Measurements from ENCODE around the gene USP17L15. TPM values are rescaled to one million over a fixed set of nuclear protein-coding genes. Genes with fewer than 3 reads are reported as not detected.
"Not testable (repeated sequence)": the region's sequence is repeated elsewhere in the genome, so short reads cannot be mapped to it uniquely, and the experiment has no call there.

Gene USP17L15
- total and polyA plus RNA-seq, 10 donors: not detected

DNA sequence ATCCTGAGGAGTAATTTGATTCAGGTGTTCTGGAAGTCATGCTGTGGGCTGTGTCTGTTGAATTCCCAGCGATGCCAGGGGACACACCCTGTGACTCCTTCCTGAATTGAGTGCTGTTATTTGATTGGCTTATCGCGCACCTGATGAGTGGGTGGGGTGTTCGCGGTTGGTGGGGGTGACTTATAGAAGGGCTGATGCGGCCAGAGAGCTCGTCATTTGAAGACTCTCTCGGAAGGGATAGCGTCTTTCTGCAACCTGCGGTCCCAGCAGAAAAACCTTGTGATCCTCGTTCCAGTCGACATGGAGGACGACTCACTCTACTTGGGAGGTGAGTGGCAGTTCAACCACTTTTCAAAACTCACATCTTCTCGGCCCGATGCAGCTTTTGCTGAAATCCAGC, 23.6 kb downstream of the USP17L15 start, which contains the start of gene USP17L20:
Gene USP17L20, plus strand, starts transcription at position 301 of the 400 bp plus-strand sequence. Its CDS starts 0 bp downstream, at position 301.
- intact Hi-C loops (cut with DNase I; ENCODE audit: low total_unique reads); H3K4me3 ChIP-seq; H3K9me3 ChIP-seq; H3K36me3 ChIP-seq; H3K27ac ChIP-seq; H3K27me3 ChIP-seq (replicated peaks in 1 of 7); H3K4me1 ChIP-seq; DNase-seq: not testable (repeated sequence)
- no CpG with 5 or more reads among the region's 15 CpGs for WGBS, 5 donors

DNA sequence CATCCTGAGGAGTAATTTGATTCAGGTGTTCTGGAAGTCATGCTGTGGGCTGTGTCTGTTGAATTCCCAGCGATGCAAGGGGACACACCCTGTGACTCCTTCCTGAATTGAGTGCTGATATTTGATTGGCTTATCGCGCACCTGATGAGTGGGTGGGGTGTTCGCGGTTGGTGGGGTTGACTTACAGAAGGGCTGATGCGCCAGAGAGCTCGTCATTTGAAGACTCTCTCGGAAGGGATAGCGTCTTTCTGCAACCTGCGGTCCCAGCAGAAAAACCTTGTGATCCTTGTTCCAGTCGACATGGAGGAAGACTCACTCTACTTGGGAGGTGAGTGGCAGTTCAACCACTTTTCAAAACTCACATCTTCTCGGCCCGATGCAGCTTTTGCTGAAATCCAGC, 28.4 kb downstream of the USP17L15 start, which contains the start of gene USP17L21:
Gene USP17L21, plus strand, starts transcription at position 301 of the 400 bp plus-strand sequence. Its CDS starts 0 bp downstream, at position 301.
- H3K9me3 ChIP-seq; H3K4me1 ChIP-seq; H3K4me3 ChIP-seq; H3K27ac ChIP-seq; H3K36me3 ChIP-seq; intact Hi-C loops (cut with DNase I; ENCODE audit: low total_unique reads); DNase-seq; H3K27me3 ChIP-seq (replicated peaks in 1 of 7): not testable (repeated sequence)
- WGBS, 5 donors: no CpG with 5 or more reads among the region's 13 CpGs

DNA sequence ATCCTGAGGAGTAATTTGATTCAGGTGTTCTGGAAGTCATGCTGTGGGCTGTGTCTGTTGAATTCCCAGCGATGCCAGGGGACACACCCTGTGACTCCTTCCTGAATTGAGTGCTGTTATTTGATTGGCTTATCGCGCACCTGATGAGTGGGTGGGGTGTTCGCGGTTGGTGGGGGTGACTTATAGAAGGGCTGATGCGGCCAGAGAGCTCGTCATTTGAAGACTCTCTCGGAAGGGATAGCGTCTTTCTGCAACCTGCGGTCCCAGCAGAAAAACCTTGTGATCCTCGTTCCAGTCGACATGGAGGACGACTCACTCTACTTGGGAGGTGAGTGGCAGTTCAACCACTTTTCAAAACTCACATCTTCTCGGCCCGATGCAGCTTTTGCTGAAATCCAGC, 33.1 kb downstream of the USP17L15 start, which contains the start of gene USP17L22:
Gene USP17L22, plus strand, starts transcription at position 301 of the 400 bp plus-strand sequence. Its CDS starts 0 bp downstream, at position 301.
- DNase-seq; H3K27ac ChIP-seq; H3K4me1 ChIP-seq; H3K4me3 ChIP-seq; H3K27me3 ChIP-seq (replicated peaks in 1 of 7); H3K36me3 ChIP-seq; H3K9me3 ChIP-seq; intact Hi-C loops (cut with DNase I; ENCODE audit: low total_unique reads): not testable (repeated sequence)
- WGBS, 5 donors: no CpG with 5 or more reads among the region's 15 CpGs

DNA sequence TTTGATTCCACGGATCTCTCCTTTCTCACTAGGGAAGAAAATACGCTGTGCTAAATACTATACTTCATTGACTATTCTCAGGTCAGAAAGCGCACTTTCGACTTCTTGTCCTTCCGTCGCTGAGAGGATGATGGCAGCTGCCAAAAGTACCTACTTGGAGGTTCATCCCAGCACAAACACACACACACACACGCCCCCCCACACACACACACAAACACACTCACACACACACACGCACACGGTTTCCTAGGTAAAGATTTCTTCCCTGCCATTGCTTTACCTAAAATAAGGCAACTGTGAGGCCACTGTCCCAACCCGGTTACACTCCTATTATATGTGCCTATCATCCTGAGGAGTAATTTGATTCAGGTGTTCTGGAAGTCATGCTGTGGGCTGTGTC, 37.5 kb downstream of the USP17L15 start:
- H3K27ac ChIP-seq; H3K36me3 ChIP-seq; H3K4me1 ChIP-seq; H3K27me3 ChIP-seq (replicated peaks in 1 of 7); H3K4me3 ChIP-seq; intact Hi-C loops (cut with DNase I; ENCODE audit: low total_unique reads); H3K9me3 ChIP-seq: not testable (repeated sequence)
- DNase-seq: peak; percentile 91
- WGBS, 5 donors: 82 to 90% (median 88%) methylated on average over 5 to 8 of the region's 10 CpGs

Other genes starting within 250 kb of the USP17L15 start
- gene FAM90A26, start 64.0 kb upstream of the USP17L15 start, total RNA-seq: not detected
- not detected for gene FAM90A26, start 64.0 kb upstream of the USP17L15 start, polyA plus RNA-seq
- not detected for gene USP17L10, start 23.7 kb upstream of the USP17L15 start, total RNA-seq
- not detected for gene USP17L10, start 23.7 kb upstream of the USP17L15 start, polyA plus RNA-seq
- not detected for gene USP17L11, start 19.0 kb upstream of the USP17L15 start, total RNA-seq
- not detected for gene USP17L11, start 19.0 kb upstream of the USP17L15 start, polyA plus RNA-seq
- not detected for gene USP17L12, start 14.2 kb upstream of the USP17L15 start, total RNA-seq
- gene USP17L12, start 14.2 kb upstream of the USP17L15 start, polyA plus RNA-seq: not detected
- not detected for gene USP17L13, start 9.5 kb upstream of the USP17L15 start, total RNA-seq
- not detected for gene USP17L13, start 9.5 kb upstream of the USP17L15 start, polyA plus RNA-seq
- not detected for gene USP17L17, start 9.5 kb downstream of the USP17L15 start, total RNA-seq
- gene USP17L17, start 9.5 kb downstream of the USP17L15 start, polyA plus RNA-seq: not detected
- not detected for gene USP17L18, start 14.2 kb downstream of the USP17L15 start, total RNA-seq
- not detected for gene USP17L18, start 14.2 kb downstream of the USP17L15 start, polyA plus RNA-seq
- not detected for gene USP17L19, start 19.0 kb downstream of the USP17L15 start, total RNA-seq
- not detected for gene USP17L19, start 19.0 kb downstream of the USP17L15 start, polyA plus RNA-seq
- gene USP17L20, start 23.7 kb downstream of the USP17L15 start, total RNA-seq: not detected
- not detected for gene USP17L20, start 23.7 kb downstream of the USP17L15 start, polyA plus RNA-seq
- not detected for gene USP17L21, start 28.5 kb downstream of the USP17L15 start, total RNA-seq
- gene USP17L21, start 28.5 kb downstream of the USP17L15 start, polyA plus RNA-seq: not detected
- gene USP17L22, start 33.2 kb downstream of the USP17L15 start, total RNA-seq: not detected
- not detected for gene USP17L22, start 33.2 kb downstream of the USP17L15 start, polyA plus RNA-seq
- gene USP17L24, start 90.8 kb downstream of the USP17L15 start, total RNA-seq: not detected
- gene USP17L24, start 90.8 kb downstream of the USP17L15 start, polyA plus RNA-seq: not detected
- not detected for gene USP17L25, start 95.5 kb downstream of the USP17L15 start, total RNA-seq
- not detected for gene USP17L25, start 95.5 kb downstream of the USP17L15 start, polyA plus RNA-seq
- gene USP17L26, start 100.3 kb downstream of the USP17L15 start, total RNA-seq: not detected
- gene USP17L26, start 100.3 kb downstream of the USP17L15 start, polyA plus RNA-seq: not detected
- not detected for gene USP17L5, start 105.0 kb downstream of the USP17L15 start, total RNA-seq
- gene USP17L5, start 105.0 kb downstream of the USP17L15 start, polyA plus RNA-seq: not detected
- gene USP17L27, start 109.8 kb downstream of the USP17L15 start, total RNA-seq: not detected
- not detected for gene USP17L27, start 109.8 kb downstream of the USP17L15 start, polyA plus RNA-seq
- not detected for gene USP17L28, start 114.5 kb downstream of the USP17L15 start, total RNA-seq
- gene USP17L28, start 114.5 kb downstream of the USP17L15 start, polyA plus RNA-seq: not detected
- gene USP17L29, start 119.3 kb downstream of the USP17L15 start, total RNA-seq: not detected
- not detected for gene USP17L29, start 119.3 kb downstream of the USP17L15 start, polyA plus RNA-seq
- not detected for gene USP17L30, start 128.7 kb downstream of the USP17L15 start, total RNA-seq
- gene USP17L30, start 128.7 kb downstream of the USP17L15 start, polyA plus RNA-seq: not detected
- not detected for gene DEFB131A, start 210.0 kb downstream of the USP17L15 start, total RNA-seq
- gene DEFB131A, start 210.0 kb downstream of the USP17L15 start, polyA plus RNA-seq: not detected